HepG2 (cell line): ENCODE results near the gene STX10. TPM values are rescaled to one million over a fixed set of nuclear protein-coding genes. Genes with fewer than 3 reads are reported as not detected.
A peak's percentile ranks its signal among the peaks of the same experiment; 100 is the strongest.

Source experiments
- AHR ChIP-seq: IDR thresholded peaks from 2 replicates; pipeline ENCODE4 v1.6.1; 2018; ENCODE audit warnings: missing genetic modification reagents, missing compliant biosample characterization
- ARHGAP35 ChIP-seq: sonication (generic); formaldehyde crosslinking; IDR thresholded peaks from 2 replicates; pipeline ENCODE4 v1.9.0; 2022; ENCODE audit warnings: mild to moderate bottlenecking, inconsistent platforms, moderate library complexity, missing genetic modification reagents, borderline replicate concordance
- BRF2 ChIP-seq: sonication (generic); formaldehyde crosslinking; IDR thresholded peaks from 2 replicates; pipeline ENCODE4 v1.8.1; 2022; ENCODE audit warnings: mild to moderate bottlenecking, missing genetic modification reagents
- RNF2 ChIP-seq: fragments of 450-650 bp; conservative IDR thresholded peaks from 2 replicates; pipeline ENCODE4 v1.6.1; 2016; ENCODE audit warnings: low read depth
- SPEN ChIP-seq: sonication (generic); formaldehyde crosslinking; IDR thresholded peaks from 2 replicates; pipeline ENCODE4 v1.5.1; 2020; ENCODE audit warnings: low read depth, mild to moderate bottlenecking, missing genetic modification reagents
- THAP9 ChIP-seq: sonication (generic); formaldehyde crosslinking; IDR thresholded peaks from 2 replicates; pipeline ENCODE4; 2020; ENCODE audit warnings: missing genetic modification reagents, mild to moderate bottlenecking, borderline replicate concordance
- ZFP36L2 ChIP-seq: sonication (generic); formaldehyde crosslinking; IDR thresholded peaks from 2 replicates; pipeline ENCODE4 v1.4.0; 2020; ENCODE audit warnings: missing genetic modification reagents
- ZNF230 ChIP-seq: sonication (generic); formaldehyde crosslinking; IDR thresholded peaks from 2 replicates; pipeline ENCODE4 v1.4.0; 2020; ENCODE audit warnings: mild to moderate bottlenecking, missing genetic modification reagents
- ZNF333 ChIP-seq: sonication (generic); formaldehyde crosslinking; IDR thresholded peaks from 2 replicates; pipeline ENCODE4 v1.4.0; 2020; ENCODE audit warnings: mild to moderate bottlenecking, missing genetic modification reagents, borderline replicate concordance
- ZNF570 ChIP-seq: sonication (generic); formaldehyde crosslinking; IDR thresholded peaks from 2 replicates; pipeline ENCODE4 v1.4.0; 2020; ENCODE audit warnings: mild to moderate bottlenecking, missing genetic modification reagents, borderline replicate concordance
- ZNF670 ChIP-seq: sonication (generic); formaldehyde crosslinking; IDR thresholded peaks from 2 replicates; pipeline ENCODE4 v1.8.0; 2022; ENCODE audit warnings: mild to moderate bottlenecking, missing genetic modification reagents, borderline replicate concordance
- polyA plus RNA-seq, 8 experiments: library from polyadenylated mRNA; depleted of rRNA in 3 of 8; stranded (reverse) in 7 of 8; unstranded in 1 of 8; fragments of >200 nt; fragmentation: Illumina TruSeq in 4 of 8; extraction: Trizol in 4 of 8; gene quantifications; 2 replicates each; pipeline versions ENCODE4 v1.2.1 to v1.2.3, GENCODE V29; 2011 to 2016; ENCODE audit warnings: low read depth in 4 of 8, missing spikeins in 1 of 8, mixed read lengths in 1 of 8; ENCODE audit not compliant: insufficient read depth in 1 of 8
- total RNA-seq, 5 experiments: library from RNA; depleted of rRNA; stranded (reverse); fragments of >200 nt; fragmentation: Illumina TruSeq; extraction: Trizol; gene quantifications; 2 replicates each; pipeline ENCODE4 v1.2.3, GENCODE V29; 2016; ENCODE audit warnings: low read depth in 1 of 5
- TF ChIP-seq, protein P1 (sequence below): sonication (generic); formaldehyde crosslinking; IDR thresholded peaks from 2 replicates; pipeline ENCODE4 v1.4.0; 2020; ENCODE audit warnings: missing genetic modification reagents
- TF ChIP-seq, protein P2 (sequence below): sonication (generic); formaldehyde crosslinking; IDR thresholded peaks from 2 replicates; pipeline ENCODE4 v1.4.0; 2020; ENCODE audit warnings: missing genetic modification reagents, borderline replicate concordance
- TF ChIP-seq, protein P3 (sequence below): conservative IDR thresholded peaks from 2 replicates; pipeline ENCODE4 v1.6.1; 2018; ENCODE audit warnings: missing genetic modification reagents

The STX10 gene
- total and polyA plus RNA-seq, 2 of the 13 experiments (the other 11 are each of a cell fraction or from before 2014, with no cell fraction given), result 47.9 to 66.4 TPM

GRCh38 chr19:13102666-13103580, 47.3 kb downstream of the STX10 start, which contains the start of gene LYL1 (continued):
- TF ChIP-seq ZNF570 (CRISPR knock-in tag) (no peak), ZFP36L2 (CRISPR knock-in tag) (no peak), RNF2 (no peak), AHR (CRISPR knock-in tag) (no peak), ZNF230 (no peak), SPEN (CRISPR knock-in tag) (no peak; the same call in 1 of the 2 replicates), THAP9 (CRISPR knock-in tag) (peak; percentile 47; the same call in 1 of the 2 replicates), ZNF670 (no peak), BRF2 (no peak), ZNF333 (CRISPR knock-in tag) (no peak), ARHGAP35 (no peak)
- TF ChIP-seq, protein P1, sequence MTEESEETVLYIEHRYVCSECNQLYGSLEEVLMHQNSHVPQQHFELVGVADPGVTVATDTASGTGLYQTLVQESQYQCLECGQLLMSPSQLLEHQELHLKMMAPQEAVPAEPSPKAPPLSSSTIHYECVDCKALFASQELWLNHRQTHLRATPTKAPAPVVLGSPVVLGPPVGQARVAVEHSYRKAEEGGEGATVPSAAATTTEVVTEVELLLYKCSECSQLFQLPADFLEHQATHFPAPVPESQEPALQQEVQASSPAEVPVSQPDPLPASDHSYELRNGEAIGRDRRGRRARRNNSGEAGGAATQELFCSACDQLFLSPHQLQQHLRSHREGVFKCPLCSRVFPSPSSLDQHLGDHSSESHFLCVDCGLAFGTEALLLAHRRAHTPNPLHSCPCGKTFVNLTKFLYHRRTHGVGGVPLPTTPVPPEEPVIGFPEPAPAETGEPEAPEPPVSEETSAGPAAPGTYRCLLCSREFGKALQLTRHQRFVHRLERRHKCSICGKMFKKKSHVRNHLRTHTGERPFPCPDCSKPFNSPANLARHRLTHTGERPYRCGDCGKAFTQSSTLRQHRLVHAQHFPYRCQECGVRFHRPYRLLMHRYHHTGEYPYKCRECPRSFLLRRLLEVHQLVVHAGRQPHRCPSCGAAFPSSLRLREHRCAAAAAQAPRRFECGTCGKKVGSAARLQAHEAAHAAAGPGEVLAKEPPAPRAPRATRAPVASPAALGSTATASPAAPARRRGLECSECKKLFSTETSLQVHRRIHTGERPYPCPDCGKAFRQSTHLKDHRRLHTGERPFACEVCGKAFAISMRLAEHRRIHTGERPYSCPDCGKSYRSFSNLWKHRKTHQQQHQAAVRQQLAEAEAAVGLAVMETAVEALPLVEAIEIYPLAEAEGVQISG (CRISPR knock-in tag), result peak; percentile 11; the same call in 1 of the 2 replicates
- TF ChIP-seq, protein P2, sequence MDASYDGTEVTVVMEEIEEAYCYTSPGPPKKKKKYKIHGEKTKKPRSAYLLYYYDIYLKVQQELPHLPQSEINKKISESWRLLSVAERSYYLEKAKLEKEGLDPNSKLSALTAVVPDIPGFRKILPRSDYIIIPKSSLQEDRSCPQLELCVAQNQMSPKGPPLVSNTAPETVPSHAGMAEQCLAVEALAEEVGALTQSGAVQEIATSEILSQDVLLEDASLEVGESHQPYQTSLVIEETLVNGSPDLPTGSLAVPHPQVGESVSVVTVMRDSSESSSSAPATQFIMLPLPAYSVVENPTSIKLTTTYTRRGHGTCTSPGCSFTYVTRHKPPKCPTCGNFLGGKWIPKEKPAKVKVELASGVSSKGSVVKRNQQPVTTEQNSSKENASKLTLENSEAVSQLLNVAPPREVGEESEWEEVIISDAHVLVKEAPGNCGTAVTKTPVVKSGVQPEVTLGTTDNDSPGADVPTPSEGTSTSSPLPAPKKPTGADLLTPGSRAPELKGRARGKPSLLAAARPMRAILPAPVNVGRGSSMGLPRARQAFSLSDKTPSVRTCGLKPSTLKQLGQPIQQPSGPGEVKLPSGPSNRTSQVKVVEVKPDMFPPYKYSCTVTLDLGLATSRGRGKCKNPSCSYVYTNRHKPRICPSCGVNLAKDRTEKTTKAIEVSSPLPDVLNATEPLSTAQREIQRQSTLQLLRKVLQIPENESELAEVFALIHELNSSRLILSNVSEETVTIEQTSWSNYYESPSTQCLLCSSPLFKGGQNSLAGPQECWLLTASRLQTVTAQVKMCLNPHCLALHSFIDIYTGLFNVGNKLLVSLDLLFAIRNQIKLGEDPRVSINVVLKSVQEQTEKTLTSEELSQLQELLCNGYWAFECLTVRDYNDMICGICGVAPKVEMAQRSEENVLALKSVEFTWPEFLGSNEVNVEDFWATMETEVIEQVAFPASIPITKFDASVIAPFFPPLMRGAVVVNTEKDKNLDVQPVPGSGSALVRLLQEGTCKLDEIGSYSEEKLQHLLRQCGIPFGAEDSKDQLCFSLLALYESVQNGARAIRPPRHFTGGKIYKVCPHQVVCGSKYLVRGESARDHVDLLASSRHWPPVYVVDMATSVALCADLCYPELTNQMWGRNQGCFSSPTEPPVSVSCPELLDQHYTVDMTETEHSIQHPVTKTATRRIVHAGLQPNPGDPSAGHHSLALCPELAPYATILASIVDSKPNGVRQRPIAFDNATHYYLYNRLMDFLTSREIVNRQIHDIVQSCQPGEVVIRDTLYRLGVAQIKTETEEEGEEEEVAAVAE (CRISPR knock-in tag), result peak; percentile 13; the same call in 1 of the 2 replicates
- TF ChIP-seq, protein P3, sequence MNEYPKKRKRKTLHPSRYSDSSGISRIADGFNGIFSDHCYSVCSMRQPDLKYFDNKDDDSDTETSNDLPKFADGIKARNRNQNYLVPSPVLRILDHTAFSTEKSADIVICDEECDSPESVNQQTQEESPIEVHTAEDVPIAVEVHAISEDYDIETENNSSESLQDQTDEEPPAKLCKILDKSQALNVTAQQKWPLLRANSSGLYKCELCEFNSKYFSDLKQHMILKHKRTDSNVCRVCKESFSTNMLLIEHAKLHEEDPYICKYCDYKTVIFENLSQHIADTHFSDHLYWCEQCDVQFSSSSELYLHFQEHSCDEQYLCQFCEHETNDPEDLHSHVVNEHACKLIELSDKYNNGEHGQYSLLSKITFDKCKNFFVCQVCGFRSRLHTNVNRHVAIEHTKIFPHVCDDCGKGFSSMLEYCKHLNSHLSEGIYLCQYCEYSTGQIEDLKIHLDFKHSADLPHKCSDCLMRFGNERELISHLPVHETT, result peak; percentile 51; the same call in 1 of the 2 replicates
